BLaER1 treated with 17β-estradiol and CSF1 and Interleukin-3, amounts not matched to agents 10 nM and 100 nM (cell line): ENCODE measurements around the gene INF2.
"Not testable (repeated sequence)": the region's sequence is repeated elsewhere in the genome, so short reads cannot be mapped to it uniquely, and the experiment has no call there.

Source experiments
- H3K27ac ChIP-seq, 11 experiments: shearing (Covaris generic); formaldehyde crosslinking; 2 replicates each; pipeline ENCODE4 v1.8.1; 2022
- H3K27me3 ChIP-seq, 11 experiments: shearing (Covaris generic); formaldehyde crosslinking; 2 replicates each; pipeline ENCODE4 v1.8.1; 2022
- H3K36me3 ChIP-seq, 11 experiments: shearing (Covaris generic); formaldehyde crosslinking; 2 replicates each; pipeline ENCODE4 v1.8.1; 2022
- H3K4me1 ChIP-seq, 10 experiments: shearing (Covaris generic); formaldehyde crosslinking; 2 replicates each; pipeline ENCODE4 v1.8.1; 2022
- H3K4me2 ChIP-seq, 11 experiments: shearing (Covaris generic); formaldehyde crosslinking; 2 replicates each; pipeline ENCODE4 v1.8.1; 2022
- H3K4me3 ChIP-seq, 10 experiments: shearing (Covaris generic); formaldehyde crosslinking; 2 replicates each; pipeline ENCODE4 v1.8.1; 2022
- H3K9ac ChIP-seq, 11 experiments: shearing (Covaris generic); formaldehyde crosslinking; 2 replicates each; pipeline ENCODE4 v1.8.1; 2022
- H3K9me3 ChIP-seq, 11 experiments: shearing (Covaris generic); formaldehyde crosslinking; replicated peaks in 1 of 11; 2 replicates each; pipeline ENCODE4 v1.8.1; 2022
- H4K20me1 ChIP-seq, 11 experiments: shearing (Covaris generic); formaldehyde crosslinking; 2 replicates each; pipeline ENCODE4 v1.8.1; 2022
- Cebpa-rat ChIP-seq, 11 experiments: shearing (Covaris generic); IDR thresholded peaks; 2 replicates each; pipeline ENCODE4 v1.8.1; 2022

Gene INF2

DNA sequence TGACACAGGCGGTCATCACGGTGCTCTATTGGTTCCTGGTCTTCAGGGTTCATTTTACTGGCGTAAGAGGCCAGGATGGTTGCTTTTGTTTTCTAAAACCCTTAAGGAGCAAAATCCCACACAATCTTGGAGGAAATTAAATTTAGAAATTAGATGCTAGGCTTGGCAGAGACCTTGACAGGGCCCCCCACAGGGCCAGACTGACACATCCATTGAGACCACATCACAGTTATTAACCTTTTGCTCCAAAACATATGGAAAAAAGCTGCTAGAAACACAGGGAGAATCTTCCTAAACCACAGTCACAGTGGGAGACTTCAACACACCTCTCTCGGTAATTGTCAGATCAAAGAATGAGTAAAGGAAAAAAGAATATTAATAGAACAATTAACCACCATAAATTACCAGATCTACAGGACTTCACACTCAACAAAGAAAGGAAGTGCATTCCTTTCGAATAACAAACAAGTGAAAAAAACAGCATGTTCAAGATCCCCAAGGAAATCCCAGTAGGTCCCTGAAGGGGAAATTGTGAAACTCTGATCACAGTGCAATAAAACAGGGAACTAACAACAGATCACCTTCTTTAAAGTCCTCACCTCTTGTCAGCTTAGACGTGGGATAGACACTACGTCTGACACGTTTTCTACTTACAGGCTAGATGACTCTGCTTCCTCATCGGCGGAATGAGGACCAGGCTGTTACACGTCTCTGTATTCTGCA, 44.6 kb upstream of the INF2 start:
- Histone ChIP-seq H3K4me3 (0 out of 20 replicates have a peak overlapping the region, but pooled peaks of 1 of the 10 experiments have one; percentile 1), H3K9ac (peak overlapping the region in 6 of 11 experiments; percentile 3 to 31 (median 7); a peak in 5 of 22 replicates), H3K27me3 (no peaks in the 10 kb centered on the region), H3K4me2 (peak overlapping the region; percentile 43 to 74 (median 68)), H3K4me1 (peaks cover 74 to 93% (median 83%) of the 10 kb centered on the region in 10 experiments), H3K36me3 (peaks cover 0 to 2% (median 0%) of the 10 kb centered on the region in 11 experiments; a peak in 2 of 22 replicates), H3K9me3 (peaks cover 10 to 24% (median 20%) of the 10 kb centered on the region in 11 experiments; a peak in 21 of 22 replicates), H4K20me1 (no peaks in the 10 kb centered on the region), H3K27ac (peak overlapping the region in 7 of 11 experiments; percentile 14 to 62 (median 59); a peak in 11 of 22 replicates)
- TF ChIP-seq Cebpa-rat (IDR thresholded peaks at IDR 0.05): peak in 1 of 11 experiments; percentile 64; a peak in 2 of 22 replicates

DNA sequence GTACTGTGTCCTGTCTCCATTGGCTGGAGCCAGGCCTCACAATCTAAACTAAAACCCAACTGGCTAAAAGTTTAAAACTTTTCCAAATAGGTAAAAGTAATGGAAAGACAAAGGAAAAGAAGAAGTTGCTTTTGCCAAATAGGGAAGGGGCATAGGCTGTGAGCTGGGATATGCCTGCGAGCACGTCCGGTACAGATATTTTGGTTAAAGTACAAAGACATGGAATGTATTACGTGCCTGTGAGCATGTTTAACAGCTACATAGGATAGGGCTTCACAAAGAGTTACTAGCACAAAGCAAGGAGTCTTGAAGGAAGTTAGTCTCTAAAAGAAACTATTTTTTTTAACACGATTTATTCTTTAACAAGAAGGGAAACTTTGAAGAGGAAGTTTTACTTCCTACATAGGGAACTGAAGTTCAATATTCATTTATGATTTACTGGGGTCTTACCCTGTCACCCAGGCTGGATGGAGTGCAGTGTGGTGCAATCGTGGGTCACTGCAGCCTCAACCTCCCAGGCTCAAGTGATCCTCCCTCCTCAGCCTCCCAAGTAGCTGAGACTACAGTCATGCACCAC, 41.9 kb upstream of the INF2 start:
- Histone ChIP-seq H3K9ac (0 out of 22 replicates have a peak overlapping the region, but pooled peaks of 1 of the 11 experiments have one; percentile 4), H3K27ac (peak overlapping the region in 8 of 11 experiments; percentile 11 to 60 (median 28); a peak in 14 of 22 replicates), H3K27me3 (no peaks in the 10 kb centered on the region), H3K9me3 (peaks cover 18 to 36% (median 31%) of the 10 kb centered on the region in 11 experiments), H3K4me1 (peaks cover 69 to 86% (median 76%) of the 10 kb centered on the region in 10 experiments), H3K4me2 (peak overlapping the region; percentile 22 to 74 (median 55)), H4K20me1 (no peaks in the 10 kb centered on the region), H3K4me3 (no peak overlapping the region), H3K36me3 (peaks cover 0 to 8% (median 0%) of the 10 kb centered on the region in 11 experiments; a peak in 5 of 22 replicates)
- TF ChIP-seq Cebpa-rat (IDR thresholded peaks at IDR 0.05): no peak; a peak in 1 of 22 replicates

DNA sequence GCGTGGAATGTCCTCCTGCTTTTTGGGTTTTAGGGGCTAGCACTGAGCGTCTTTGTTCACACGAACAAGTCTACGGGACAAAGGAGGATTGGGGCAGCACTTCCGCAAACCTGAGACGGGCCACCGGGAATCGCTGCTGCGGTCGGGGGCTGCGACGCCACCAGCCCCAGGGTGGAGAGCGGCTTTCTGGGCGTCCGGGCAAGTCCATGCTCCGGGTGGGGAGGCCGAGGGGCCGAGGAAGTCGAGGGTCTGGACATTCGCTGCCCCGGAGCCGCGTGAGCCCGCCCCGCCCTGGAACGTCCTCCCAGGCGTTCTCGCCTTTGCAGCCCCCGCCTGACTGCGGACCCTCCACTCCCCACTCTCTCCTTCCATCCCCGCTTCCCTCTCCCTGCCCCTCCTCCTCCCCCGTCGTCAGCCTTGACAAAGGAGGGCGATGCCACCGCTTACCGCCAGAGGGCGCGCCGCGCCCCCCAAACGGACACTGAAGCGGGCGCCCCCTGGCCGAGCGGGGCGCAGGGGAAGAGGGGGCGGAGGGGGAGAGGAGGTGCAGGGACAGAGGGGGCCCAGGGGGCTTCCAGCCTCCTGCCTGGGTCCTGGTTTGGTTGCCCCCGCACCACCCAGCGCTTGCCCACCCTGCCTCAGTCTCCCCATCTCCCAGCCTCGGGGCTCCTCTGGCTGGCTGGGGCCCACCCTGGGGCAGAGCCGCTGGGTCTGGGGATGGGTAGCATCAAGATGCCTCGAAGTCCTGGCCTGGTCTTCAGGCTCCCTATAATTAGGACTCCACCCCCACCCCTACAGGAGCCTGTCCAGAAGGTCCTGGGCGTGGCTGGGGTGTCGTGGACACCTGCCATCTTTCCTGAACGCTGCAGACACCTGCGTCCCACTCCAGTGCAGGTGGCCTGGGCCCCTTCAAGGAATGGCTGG, 39.1 kb upstream of the INF2 start:
- H3K27me3 ChIP-seq: no peaks in the 10 kb centered on the region
- H3K4me3 ChIP-seq: peak overlapping the region; percentile 60 to 76 (median 66)
- H3K4me2 ChIP-seq: peak overlapping the region; percentile 85 to 99 (median 92)
- peaks cover 45 to 60% (median 52%) of the 10 kb centered on the region in 10 experiments for H3K4me1 ChIP-seq
- H3K27ac ChIP-seq: peak overlapping the region; percentile 60 to 90 (median 82); a peak in 21 of 22 replicates
- H3K36me3 ChIP-seq: peaks cover 0 to 20% (median 7%) of the 10 kb centered on the region in 11 experiments; a peak in 9 of 22 replicates
- peak overlapping the region; percentile 75 to 87 (median 83) for H3K9ac ChIP-seq
- peaks cover 39 to 59% (median 52%) of the 10 kb centered on the region in 11 experiments for H3K9me3 ChIP-seq
- TF ChIP-seq Cebpa-rat (IDR thresholded peaks at IDR 0.05): no peak
- no peaks in the 10 kb centered on the region for H4K20me1 ChIP-seq

GRCh38 chr14:104650981-104651875, 38.2 kb upstream of the INF2 start:
- Histone ChIP-seq H3K27ac (peak overlapping the region in 4 of 11 experiments; percentile 3 to 84 (median 22); a peak in 3 of 22 replicates), H3K4me3 (no peak overlapping the region; a peak in 1 of 20 replicates), H3K4me1 (peaks cover 47 to 64% (median 58%) of the 10 kb centered on the region in 10 experiments), H3K9me3 (peaks cover 34 to 53% (median 46%) of the 10 kb centered on the region in 11 experiments), H3K27me3 (peaks cover 0 to 5% (median 0%) of the 10 kb centered on the region in 11 experiments; a peak in 2 of 22 replicates), H3K4me2 (peak overlapping the region in 10 of 11 experiments; percentile 85 to 99 (median 92); a peak in 19 of 22 replicates), H3K36me3 (peaks cover 0 to 20% (median 7%) of the 10 kb centered on the region in 11 experiments; a peak in 9 of 22 replicates), H4K20me1 (no peaks in the 10 kb centered on the region), H3K9ac (peak overlapping the region in 1 of 11 experiments; percentile 85; a peak in 2 of 22 replicates)
- TF ChIP-seq Cebpa-rat (IDR thresholded peaks at IDR 0.05): no peak

GRCh38 chr14:104651876-104652260, 37.5 kb upstream of the INF2 start:
- Histone ChIP-seq H3K9me3 (peaks cover 31 to 46% (median 41%) of the 10 kb centered on the region in 11 experiments), H3K36me3 (peaks cover 0 to 20% (median 7%) of the 10 kb centered on the region in 11 experiments; a peak in 9 of 22 replicates), H3K4me3 (peak overlapping the region in 2 of 10 experiments; percentile 4 to 11; a peak in 3 of 20 replicates), H3K27me3 (peaks cover 0 to 10% (median 0%) of the 10 kb centered on the region in 11 experiments; a peak in 2 of 22 replicates), H3K27ac (0 out of 22 replicates have a peak overlapping the region, but pooled peaks of 2 of the 11 experiments have one; percentile 3 to 18), H3K9ac (no peak overlapping the region), H3K4me1 (peaks cover 47 to 67% (median 63%) of the 10 kb centered on the region in 10 experiments), H3K4me2 (peak overlapping the region in 5 of 11 experiments; percentile 92 to 99 (median 95); a peak in 5 of 22 replicates), H4K20me1 (no peaks in the 10 kb centered on the region)
- TF ChIP-seq Cebpa-rat (IDR thresholded peaks at IDR 0.05): no peak

- Histone ChIP-seq H3K27ac (0 out of 22 replicates have a peak overlapping the region, but pooled peaks of 2 of the 11 experiments have one; percentile 3 to 18), H3K27me3 (peaks cover 0 to 10% (median 0%) of the 10 kb centered on the region in 11 experiments; a peak in 2 of 22 replicates), H3K4me3 (peak overlapping the region in 4 of 10 experiments; percentile 4 to 29 (median 14); a peak in 6 of 20 replicates), H4K20me1 (peaks cover 0 to 3% (median 0%) of the 10 kb centered on the region in 11 experiments; a peak in 1 of 22 replicates), H3K4me2 (no peak overlapping the region), H3K36me3 (peaks cover 0 to 20% (median 7%) of the 10 kb centered on the region in 11 experiments; a peak in 9 of 22 replicates), H3K9me3 (peaks cover 27 to 42% (median 39%) of the 10 kb centered on the region in 11 experiments), H3K4me1 (peaks cover 47 to 67% (median 63%) of the 10 kb centered on the region in 10 experiments), H3K9ac (no peak overlapping the region)
- TF ChIP-seq Cebpa-rat (IDR thresholded peaks at IDR 0.05): no peak
Observed at GRCh38 chr14:104652386-104652785, 37.0 kb upstream of the INF2 start.

GRCh38 chr14:104653130-104653920, 36.1 kb upstream of the INF2 start:
- H4K20me1 ChIP-seq, H3K4me2 ChIP-seq, H3K27ac ChIP-seq, H3K9ac ChIP-seq: not testable (repeated sequence)
- H3K27me3 ChIP-seq: peaks cover 0 to 10% (median 0%) of the 10 kb centered on the region in 11 experiments; a peak in 2 of 22 replicates
- H3K36me3 ChIP-seq: peaks cover 0 to 20% (median 7%) of the 10 kb centered on the region in 11 experiments; a peak in 9 of 22 replicates
- H3K9me3 ChIP-seq: peaks cover 27 to 42% (median 39%) of the 10 kb centered on the region in 11 experiments
- H3K4me1 ChIP-seq: peaks cover 47 to 67% (median 63%) of the 10 kb centered on the region in 10 experiments
- H3K4me3 ChIP-seq: peak overlapping the region in 5 of 10 experiments; percentile 11 to 30 (median 16); a peak in 6 of 20 replicates
